Central memory CD4-positive, alpha-beta T cell (primary cell): ENCODE results near the gene RGS17.
"Not testable (repeated sequence)": the region's sequence is repeated elsewhere in the genome, so short reads cannot be mapped to it uniquely, and the experiment has no call there.

Experiments used
- DNase-seq: peaks from one replicate; pipeline ENCODE4 v3.0.0; 2022

The RGS17 gene

GRCh38 chr6:153028286-153028685, 102.8 kb downstream of the RGS17 start:
- DNase-seq = no peak

GRCh38 chr6:153027480-153027879, 103.6 kb downstream of the RGS17 start:
- no peak for DNase-seq

GRCh38 chr6:153024709-153025017, 106.4 kb downstream of the RGS17 start:
- no peak for DNase-seq

GRCh38 chr6:153023977-153024708, 106.9 kb downstream of the RGS17 start:
- DNase-seq = peak; percentile 52

GRCh38 chr6:153018355-153018754, 112.7 kb downstream of the RGS17 start:
- DNase-seq = no peak

- no peak for DNase-seq
These were observed 114.2 kb downstream of the RGS17 start for GRCh38 chr6:153016846-153017245.

GRCh38 chr6:153015094-153015640, 115.9 kb downstream of the RGS17 start:
- no peak for DNase-seq

GRCh38 chr6:153013438-153013837, 117.6 kb downstream of the RGS17 start:
- DNase-seq = no peak

- no peak for DNase-seq
These were observed 118.2 kb downstream of the RGS17 start for GRCh38 chr6:153012856-153013255.

GRCh38 chr6:153003366-153003690, 127.8 kb downstream of the RGS17 start:
- no peak for DNase-seq

- peak; percentile 76 for DNase-seq
These were observed 128.3 kb downstream of the RGS17 start, which contains the start of gene MTRF1L for GRCh38 chr6:153002613-153003365. MTRF1L (minus strand) TSS chr6:153002709; CDS start chr6:153002685, 24 bp downstream.

GRCh38 chr6:153001767-153002612, 129.1 kb downstream of the RGS17 start:
- no peak for DNase-seq

- DNase-seq = not testable (repeated sequence)
These were observed 130.3 kb downstream of the RGS17 start for GRCh38 chr6:153000790-153001189.

GRCh38 chr6:153000243-153000642, 130.8 kb downstream of the RGS17 start:
- no peak for DNase-seq

- not testable (repeated sequence) for DNase-seq
These were observed 131.5 kb downstream of the RGS17 start for GRCh38 chr6:152999538-152999937.

GRCh38 chr6:152993847-152994246, 137.2 kb downstream of the RGS17 start:
- DNase-seq = no peak

GRCh38 chr6:152993431-152993830, 137.7 kb downstream of the RGS17 start:
- DNase-seq = no peak

GRCh38 chr6:152986978-152987377, 144.1 kb downstream of the RGS17 start:
- DNase-seq = no peak

GRCh38 chr6:152985300-152985699, 145.8 kb downstream of the RGS17 start:
- DNase-seq = not testable (repeated sequence)

GRCh38 chr6:152984513-152984872, 146.6 kb downstream of the RGS17 start:
- DNase-seq = no peak

- peak; percentile 35 for DNase-seq
These were observed 147.2 kb downstream of the RGS17 start for GRCh38 chr6:152983637-152984512.
